ENCODE results near the gene PTPRN2.

PTPRN2 gene

DNA sequence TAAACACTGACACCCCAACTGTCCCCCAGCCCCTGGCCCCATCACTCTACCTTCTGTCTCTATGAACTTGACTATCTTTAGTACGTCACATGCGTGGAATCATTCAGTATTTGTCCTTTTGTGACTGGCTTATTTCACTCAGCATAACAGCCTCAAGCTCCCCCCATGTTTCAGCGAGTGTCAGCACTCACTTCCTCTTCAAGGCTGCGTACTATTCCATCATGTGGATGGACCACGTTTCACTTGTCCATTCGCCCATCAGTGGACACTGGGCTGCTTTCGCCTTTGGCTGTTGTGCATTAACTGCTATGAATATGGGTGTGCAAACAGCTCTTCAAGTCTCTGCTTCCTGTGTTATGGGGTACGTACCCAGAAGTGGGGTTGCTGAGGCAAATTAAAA, 100.7 kb downstream of the PTPRN2 start:
- DNase-seq: no peak

DNA sequence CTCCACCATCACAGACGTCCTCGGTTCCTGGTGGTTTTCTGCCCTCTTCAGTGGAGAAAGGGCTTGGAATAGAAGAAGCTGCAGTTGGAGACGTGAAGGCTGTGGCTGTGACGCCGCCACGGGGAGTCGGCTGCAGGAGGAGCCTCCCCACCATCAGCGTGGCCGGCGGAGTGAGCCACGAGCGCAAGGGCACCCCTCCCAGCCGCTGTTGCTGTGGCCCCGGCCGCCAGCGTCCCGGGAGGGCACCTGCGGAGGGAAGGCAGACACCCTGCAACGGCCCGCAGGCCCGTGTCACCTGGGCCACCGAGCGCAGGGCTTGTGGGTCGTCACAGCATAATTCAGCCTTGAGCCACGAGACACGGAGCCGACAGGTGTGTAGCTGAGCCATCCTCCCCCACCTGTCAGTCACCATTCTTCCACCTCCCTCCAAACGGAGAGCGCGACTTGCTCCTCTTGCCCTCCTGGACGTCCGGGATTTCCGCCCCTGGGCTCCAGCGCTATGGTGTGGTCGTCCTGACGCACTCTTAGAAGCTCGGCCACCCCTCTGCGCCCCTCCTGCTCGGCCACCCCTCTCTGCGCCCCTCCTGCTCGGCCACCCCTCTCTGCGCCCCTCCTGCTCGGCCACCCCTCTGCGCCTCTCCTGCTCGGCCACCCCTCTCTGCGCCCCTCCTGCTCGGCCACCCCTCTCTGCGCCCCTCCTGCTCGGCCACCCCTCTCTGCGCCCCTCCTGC, 102.7 kb downstream of the PTPRN2 start:
- DNase-seq: no peak

DNA sequence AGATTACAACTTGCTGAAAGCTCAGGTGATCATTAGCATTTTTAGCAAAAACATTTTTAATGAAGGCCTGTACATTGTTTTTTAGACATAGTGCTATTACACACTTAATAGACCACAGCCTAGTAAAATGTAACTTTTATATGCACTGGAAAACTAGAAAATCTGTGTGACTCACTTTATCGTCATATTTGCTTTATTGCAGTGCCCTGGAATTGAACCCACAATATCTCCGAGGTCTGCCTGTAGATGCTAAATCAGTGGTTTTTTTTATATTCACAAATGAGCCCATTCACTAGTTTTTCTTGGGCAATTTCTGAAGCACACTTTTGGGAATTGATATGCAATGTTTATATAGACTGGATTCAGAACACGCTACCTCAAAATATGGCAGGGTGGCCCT, 105.1 kb downstream of the PTPRN2 start:
- no peak for DNase-seq

DNA sequence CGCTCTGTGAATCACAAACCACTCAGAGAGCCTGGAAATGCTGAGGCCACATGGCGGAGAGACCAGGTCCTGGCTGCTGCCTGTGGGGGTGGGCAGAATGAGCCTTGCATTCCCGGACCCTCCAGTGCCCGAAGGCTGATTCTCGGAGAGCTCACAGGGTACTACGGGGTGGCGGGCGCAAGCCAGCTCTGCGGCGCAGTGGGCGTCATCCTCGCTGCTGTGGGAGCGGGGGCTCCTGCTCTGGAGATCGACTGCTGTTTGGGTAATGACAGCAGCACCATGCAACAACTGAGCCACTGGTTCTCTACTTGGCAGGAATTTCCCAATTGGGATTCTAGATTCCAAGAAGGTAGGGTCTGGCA, 108.0 kb downstream of the PTPRN2 start:
- DNase-seq: no peak

DNA sequence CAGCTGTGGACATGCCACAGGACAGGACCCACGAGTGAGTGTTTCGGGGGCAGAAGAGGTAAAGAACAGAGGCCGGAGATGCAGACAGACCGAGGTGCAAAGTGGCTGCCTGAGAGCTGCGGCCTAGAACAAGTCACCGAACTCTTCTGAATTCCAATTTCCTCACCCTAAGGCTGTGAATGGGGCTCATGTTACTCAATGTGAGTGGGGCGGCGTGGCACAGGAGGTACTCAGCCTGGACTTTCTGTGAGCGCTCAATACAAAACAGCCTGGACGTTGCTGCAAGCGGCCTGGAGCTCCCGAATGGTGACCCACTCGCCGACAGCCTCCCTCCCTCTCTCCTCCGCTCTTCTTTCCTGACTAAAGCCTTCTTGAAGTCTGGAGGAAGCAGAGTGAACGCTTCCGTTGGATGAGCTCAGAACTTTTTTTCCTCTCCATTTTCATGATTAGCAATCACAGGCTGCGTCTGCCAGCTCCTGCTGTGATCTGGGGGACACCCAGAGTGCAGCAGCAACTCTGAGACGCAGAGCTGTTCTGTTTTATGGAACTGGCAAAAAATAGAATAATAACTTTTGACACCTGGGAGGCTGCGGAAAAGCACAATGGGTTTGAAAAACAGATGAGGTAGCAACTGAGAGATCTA, 108.5 kb downstream of the PTPRN2 start:
- DNase-seq: no peak

DNA sequence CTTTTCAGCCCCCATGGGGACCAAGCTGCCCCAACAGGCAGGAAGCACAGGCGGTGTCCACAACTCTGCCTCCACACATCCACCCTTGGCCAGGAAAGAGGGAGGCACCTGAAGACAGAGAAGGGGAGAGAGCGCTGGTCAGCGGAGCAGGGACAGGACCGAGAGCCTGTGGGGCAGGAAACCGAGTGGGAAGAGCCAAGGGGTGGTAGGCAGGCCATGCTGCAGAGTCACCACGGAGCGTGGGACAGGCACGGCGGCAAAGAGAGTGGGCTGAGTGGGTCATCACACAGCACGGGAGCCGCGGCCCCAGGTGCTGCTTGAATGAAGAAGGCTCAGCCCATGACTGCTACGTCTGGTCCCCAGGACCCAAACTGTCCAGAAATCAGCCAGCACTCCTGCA, 109.8 kb downstream of the PTPRN2 start:
- DNase-seq: no peak

DNA sequence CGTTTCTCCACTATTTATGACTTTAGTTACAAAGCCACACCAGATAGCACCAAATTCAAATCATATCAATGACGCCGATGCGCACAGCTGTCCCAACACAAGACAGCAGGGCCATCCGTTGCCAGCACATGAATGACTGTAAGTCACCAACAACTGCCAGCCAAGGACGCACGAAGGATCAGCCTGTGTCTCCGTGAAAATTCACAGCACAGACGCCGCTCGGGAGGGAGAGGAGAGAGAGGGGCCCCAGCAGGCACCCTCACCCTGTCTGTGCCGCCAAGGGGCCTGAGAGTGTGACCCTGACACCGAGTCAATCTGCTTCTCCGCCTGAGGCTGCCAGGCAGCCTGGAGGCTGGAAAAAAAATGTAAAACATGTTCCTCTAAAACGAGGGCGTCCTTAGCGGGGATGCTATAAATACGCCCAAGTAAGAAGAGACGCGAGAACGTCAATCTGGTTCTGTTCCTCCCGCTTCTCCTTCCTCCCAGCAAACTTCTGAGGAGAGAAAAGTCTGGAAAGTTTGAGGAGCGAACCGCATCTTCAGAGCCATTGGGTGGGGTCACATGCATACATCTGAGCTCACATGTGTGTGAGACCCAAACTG, 111.2 kb downstream of the PTPRN2 start:
- no peak for DNase-seq

DNA sequence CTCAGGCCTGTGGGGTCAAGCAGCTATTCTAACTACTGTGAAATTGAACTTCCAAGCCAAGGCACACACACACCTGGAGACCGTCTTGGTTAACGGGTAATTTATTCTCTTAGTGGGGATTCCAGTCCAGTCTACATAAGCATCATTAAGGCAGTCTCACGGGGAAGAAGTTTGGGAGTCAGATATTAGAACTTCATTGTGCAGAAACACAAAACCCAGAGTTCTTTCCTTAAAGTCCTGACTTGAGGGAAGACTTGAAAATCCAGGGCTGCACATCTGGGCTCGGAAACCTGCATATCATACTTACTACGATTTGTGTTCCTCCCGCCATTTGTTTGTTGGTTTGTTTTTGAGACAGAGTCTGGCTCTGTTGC, 112.0 kb downstream of the PTPRN2 start:
- DNase-seq: no peak

DNA sequence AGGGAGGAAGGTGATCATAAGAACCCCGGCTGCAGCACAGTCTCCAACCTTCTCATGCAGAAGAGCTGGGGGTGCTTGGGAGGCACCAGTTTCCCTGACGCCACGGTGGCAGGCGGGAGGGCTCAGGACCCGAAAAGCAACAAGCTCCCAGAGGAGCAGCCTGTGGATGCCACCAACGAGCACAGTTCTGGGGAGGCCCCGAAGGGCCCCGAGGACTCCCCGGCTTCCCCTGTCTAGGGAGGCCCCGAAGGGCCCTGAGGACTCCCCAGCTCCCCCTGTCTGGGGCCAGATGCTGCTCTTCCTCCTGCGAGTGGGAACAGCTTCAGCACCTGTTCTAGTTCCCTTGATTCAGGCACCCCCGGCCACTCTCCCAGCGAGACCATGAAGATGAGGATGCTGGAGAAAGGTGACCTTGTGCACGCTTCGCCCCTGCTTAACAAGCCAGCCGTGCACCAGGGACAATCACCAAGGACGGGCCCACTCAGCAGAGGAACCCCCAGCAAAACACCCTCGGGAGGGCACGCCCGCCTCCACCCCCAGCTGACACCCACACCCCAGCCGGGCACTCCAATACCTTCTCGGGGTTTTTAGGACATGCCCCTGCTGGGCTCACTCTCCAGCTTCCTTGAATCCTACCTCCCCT, 112.5 kb downstream of the PTPRN2 start:
- no peak for DNase-seq

DNA sequence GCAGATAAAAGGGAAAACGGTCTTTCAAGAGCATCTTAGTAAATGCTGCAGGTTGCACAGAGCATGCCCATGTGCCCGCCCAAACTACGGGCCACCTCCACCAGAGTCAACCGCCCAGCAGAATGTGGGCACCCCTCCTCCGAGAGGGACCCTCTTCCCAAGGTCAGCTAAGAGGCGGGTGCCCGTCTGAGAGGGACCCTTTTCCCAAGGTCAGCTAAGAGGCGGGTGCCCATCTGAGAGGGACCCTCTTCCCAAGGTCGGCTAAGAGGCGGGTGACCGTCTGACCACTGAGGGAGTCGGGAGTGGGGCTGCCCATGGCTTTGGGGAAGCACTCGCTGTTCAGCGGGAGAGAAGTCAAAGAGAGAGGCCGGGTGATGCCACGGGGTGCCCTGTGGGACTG, 113.1 kb downstream of the PTPRN2 start:
- DNase-seq: no peak

DNA sequence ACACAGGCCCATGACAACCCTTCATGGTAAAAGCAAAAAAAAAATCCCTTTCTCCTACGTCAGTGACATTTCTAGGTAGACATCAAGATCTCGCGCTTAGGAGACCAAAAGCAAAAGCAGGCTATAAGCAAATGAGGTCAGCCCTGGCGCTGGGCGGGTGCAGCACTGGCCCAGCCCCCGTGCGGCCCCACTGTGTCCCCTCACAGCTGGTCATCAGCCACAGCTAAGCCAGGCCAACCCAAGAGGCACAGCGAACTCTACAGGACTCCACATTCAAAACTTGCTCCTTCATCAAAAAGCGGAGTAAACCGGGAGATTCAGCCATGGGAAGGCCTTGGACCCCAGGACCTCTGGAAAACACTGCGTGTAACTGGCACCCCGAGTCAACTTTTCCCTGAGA, 113.7 kb downstream of the PTPRN2 start:
- DNase-seq: no peak

DNA sequence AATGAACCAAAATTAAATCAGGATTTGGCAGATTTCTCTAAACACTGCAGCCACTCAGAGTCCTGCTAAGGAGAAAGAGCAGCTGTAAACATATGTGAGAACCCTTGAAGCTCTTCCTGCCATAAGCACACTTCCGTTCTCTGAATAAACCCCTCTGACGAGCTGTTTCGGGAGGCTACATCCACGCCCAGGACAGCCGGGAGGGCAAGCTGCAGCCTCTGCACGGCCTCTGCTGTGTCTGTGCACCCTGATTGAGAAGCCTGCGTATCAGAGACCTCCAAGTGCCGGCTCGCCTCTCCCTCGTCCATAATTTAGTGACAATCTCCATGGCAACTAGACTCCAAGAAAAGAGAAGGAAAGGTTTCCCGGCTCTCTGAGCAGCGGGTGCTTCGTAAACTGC, 114.4 kb downstream of the PTPRN2 start:
- DNase-seq: no peak

DNA sequence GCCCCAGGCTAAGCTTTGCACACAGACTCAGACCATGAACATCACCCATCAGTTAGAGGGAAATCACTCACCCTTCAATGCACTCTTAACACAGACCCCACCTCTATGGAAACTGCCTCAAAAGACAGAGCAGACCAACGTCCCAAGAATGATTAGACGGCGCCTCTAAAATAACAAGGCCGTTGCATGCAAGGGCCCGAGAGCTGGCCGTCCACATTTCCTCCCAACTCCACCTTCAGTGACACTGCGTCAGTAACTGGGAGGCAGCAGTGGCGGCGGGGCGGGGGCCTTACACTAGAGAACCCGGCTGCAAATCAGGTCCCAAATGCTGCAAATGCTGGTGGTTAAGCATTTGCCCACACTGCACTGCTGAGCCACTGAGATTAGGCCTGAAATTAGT, 115.0 kb downstream of the PTPRN2 start:
- DNase-seq: no peak

DNA sequence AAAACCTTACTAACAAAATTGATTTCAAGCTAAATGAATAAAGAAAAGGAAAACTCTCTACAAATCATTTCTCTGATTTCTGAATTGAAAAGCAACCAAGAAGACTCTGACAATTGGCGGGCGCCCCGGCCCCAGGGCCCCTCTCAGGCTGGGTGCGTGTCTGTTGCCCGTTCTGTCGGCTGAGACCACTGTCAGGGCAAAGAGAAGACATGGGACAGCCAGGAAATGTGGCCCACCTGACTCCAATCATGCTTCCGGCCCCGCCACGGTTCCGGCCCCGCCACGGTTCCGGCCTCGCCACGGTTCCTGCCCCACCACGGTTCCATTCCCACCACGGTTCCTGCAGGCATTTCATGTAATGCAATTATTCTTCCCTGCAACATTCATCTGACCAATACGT, 115.9 kb downstream of the PTPRN2 start:
- DNase-seq: no peak

DNA sequence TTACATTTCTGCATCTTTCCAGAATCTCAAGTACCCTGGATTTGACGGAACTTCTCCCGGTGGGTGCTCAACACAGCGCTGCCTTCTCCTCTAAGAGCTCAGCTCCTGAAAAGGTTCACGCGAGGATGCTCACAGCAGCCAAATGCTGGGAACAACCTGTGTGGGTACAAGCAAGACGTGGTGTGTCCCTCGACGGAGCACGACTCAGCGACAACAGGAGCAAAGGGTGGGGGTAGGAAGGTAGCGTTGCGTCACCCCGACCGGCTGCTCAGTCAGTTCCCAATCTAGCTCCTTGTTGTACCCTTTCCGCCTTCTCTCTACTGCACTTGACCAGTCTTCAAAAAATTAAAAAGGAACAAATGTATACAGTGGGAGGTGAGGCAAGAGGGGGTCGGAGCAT, 117.3 kb downstream of the PTPRN2 start:
- no peak for DNase-seq

DNA sequence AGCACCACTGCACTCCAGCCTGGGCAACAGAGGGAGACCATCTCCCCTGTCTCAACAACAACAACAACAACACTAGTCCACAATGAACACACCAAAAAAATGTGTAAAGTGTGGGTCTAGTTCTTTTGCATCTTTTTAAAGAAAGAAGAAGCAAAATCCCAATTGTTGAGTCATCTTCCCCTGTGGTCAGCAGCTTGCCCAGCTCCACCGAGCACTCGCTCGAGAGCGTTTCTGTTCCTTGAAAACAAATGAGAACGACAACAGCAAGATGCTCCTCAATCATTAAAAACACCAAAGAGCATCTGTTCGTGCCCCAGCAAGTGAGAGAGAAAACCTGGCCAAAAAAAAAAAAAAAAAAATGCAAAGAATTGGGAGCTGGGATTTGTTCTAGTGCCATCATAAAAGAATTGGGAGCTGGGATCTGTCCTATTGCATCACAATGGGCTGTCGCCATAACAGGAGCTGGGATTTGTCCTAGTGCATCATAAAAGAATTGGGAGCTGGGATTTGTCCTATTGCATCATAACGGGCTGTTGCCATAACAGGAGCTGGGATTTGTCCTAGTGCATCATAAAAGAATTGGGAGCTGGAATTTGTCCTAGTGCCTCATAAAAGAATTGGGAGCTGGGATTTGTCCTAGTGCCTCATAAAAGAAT, 118.1 kb downstream of the PTPRN2 start:
- DNase-seq: no peak

DNA sequence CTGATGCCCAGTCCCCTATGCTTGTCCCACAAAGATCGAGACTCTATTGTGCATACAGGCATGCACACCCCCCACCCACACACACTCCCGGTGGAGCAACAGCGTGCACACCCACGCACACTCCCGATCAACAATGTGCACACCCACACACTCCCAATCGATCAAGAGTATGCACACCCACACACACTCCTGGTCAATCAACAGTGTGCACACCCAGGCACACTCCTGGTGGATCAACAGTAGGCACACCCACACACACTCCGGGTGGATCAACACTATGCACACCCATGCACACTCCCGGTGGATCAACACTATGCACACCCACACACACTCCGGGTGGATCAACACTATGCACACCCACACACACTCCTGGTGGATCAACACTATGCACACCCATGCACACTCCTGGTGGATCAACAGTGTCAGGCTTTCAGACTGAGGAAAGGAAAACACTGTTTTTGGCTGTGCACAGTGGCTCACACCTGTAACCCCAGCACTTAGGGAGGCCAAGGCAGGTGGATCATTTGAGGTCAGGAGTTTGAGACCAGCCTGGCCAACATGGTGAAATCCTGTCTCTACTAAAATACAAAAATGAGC, 118.8 kb downstream of the PTPRN2 start:
- no peak for DNase-seq

DNA sequence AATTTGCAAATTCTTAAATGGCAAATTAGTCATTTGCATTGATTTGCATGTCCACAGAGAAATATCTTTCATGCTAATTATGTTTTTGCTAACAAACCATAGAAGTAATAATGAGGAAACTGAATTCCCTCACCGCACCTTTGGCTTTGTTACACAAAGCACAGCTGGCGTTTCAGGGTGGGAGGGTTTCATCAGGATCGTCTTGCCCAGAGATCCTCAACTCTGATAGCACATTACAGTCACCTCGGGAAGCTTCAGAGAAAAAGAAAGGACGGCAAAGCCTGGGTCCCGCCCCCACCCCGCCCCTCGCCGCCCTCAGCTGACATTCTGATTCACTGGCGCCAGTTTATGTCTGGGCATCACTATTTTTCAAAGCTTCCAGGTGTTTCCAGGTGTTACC, 119.4 kb downstream of the PTPRN2 start:
- DNase-seq: no peak

DNA sequence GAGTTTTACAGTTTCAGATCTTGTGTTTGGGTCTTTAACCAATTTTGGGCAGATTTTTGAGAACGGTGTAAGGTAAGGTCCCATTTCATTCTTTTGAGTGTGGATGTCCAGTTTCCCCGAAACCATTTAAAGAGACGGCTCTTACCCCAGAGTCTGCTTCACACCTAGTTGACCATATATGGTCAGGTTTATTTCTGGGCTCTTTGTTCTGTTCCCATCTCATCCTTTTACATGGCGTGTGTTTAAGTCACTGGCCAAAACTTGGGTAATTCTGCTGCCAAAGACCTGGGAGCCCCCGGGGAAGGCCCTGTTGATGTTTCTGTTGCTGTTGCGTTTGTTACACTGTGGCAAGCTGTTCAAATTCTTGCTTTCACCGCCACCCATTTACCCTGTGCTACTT, 120.1 kb downstream of the PTPRN2 start:
- no peak for DNase-seq

DNA sequence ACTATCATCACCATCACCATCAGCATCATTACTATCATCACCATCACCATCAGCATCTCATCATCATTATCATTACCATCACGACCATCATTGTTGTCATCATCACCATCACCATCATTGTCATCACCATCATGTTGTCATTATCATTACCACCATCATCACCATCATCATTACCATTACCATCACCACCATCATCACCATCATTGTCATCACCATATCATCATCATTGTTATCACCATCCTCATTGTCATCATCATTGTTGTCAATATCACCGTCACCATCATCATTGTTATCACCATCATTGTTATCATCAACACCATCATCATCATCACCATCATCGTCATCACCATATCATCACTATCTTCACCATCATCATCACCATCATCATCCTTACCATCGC, 124.3 kb downstream of the PTPRN2 start:
- no peak for DNase-seq

DNA sequence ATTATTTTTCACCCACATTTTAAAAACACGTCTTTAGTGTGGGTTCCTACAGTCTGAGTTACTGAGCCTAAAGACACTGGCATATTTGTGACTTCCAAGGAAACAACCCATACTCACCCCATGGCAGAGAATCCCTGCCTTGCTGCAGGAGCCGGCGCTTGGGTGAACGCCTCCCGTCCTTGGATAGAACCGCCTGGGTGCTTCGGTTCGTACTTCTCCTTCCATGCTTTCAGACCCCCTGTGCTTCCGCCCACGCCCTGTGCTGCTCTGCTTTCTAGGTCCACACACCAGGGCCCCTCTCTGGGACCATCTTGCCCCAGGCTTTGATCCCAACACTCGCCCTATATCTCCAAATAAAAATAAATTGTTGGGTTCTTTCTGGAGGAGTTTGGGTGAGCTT, 125.8 kb downstream of the PTPRN2 start:
- no peak for DNase-seq

DNA sequence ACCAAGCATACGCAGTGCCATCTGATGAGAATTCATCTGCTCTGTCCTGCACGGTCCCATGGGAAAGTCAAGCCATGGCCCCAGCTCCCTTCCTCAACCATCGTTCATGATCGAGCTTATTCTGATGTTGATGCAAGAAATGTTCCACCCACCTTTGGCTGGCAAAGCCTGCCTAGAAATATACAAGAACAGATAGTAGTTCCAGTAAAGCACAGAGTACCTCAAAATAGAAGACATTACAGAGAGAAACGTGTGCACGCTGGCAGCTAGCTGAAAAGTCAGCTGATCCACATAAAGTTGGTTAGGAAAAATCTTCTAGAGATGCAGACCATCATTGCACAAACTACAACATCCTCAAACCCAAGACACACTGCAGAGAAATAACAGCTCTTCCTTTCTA, 127.0 kb downstream of the PTPRN2 start:
- DNase-seq: no peak

DNA sequence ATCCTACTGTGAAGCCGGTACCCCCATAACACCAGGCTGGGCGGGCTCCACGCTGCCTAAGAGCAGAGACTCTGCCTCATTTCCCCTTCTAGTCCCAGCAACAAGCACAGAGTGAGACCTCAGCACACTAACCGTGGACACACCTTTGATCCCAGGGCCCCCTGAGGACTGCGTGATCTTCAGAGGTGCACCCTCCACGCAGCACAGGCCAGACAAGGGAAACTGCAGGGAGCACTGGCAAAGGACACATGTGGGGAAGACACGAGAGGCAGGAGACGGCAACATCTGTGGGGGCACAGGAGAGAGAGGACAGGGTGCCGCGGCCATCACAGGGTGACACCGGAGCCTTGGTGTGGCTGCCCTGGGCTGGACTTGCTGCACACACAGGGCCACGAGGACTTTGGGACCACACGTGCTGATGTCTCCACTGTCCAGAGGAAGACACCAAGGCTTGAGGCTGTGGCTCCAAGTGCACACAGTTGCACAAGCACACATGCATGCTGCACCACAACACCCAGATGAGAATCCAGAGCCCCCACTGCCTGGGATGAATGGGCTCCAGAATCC, 128.8 kb downstream of the PTPRN2 start:
- no peak for DNase-seq

All from activated CD4-positive, CD25-positive, alpha-beta regulatory T cell (primary cell).